T follicular helper cell (primary cell): ENCODE results near the gene ACE.
A peak's percentile ranks its signal among the peaks of the same experiment; 100 is the strongest.

Experiments
- DNase-seq: peaks from one replicate; pipeline ENCODE4 v3.0.0-alpha.2; 2020; ENCODE audit warnings: low read depth
- total RNA-seq, 2 experiments: gene quantifications; one replicate each; lab custom pipeline; 2026; lab: John Stamatoyannopoulos, UW

The ACE gene
- total RNA-seq = 0.13 to 3.1 reads per million in 2 experiments

- peak; percentile 20 for DNase-seq
Observed at GRCh38 chr17:63476854-63477479, at the start of gene ACE. TSS of gene ACE (plus strand) at chr17:63477061. CDS start at chr17:63477095, 34 bp downstream.

DNA sequence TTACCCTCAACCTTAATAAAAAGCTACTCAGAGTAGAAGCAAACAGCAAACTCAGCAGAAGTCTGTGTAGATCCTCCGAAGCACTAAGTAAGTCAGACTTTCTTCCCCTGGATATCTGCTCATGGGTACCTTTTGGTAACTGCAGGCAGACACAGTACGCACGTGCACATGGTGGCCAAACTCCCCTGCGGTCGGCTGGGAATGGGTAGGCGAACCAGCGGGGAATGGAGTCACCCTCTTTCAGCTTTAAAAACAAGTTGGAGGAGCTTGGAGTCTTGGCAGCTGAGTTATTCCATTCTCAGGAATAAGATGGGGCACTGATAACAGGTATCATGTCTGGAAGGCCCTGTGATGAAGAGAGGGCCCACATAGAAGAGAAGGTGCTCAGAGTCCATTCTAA, 47.1 kb upstream of the ACE start:
- no peak for DNase-seq

DNA sequence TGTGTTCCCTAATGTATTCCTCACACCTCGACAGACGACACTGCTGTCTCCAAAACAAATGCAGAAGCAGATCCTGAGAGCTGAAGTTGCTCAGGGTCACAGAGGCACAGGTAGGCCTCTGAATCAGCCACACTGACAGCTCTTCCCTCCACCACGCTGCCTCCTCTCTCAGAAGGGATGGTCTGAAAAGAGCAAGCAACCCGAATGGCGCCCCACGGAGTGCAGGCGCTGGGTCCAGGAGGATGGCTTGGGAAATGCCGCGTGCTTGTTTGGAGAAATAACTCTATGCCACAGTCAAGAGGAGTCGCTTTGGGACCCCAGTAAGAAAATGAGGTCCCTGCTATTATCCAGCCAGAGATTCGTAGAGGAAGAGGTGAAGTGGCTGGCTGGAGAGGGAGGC, 46.6 kb upstream of the ACE start:
- DNase-seq = no peak

GRCh38 chr17:63431618-63431938, 45.3 kb upstream of the ACE start:
- no peak for DNase-seq

- DNase-seq = no peak
Observed at GRCh38 chr17:63431939-63432804, 44.7 kb upstream of the ACE start.

- DNase-seq = no peak
Observed at GRCh38 chr17:63433746-63434591, 42.9 kb upstream of the ACE start.

GRCh38 chr17:63434951-63435571, 41.8 kb upstream of the ACE start:
- peak; percentile 33 for DNase-seq

DNA sequence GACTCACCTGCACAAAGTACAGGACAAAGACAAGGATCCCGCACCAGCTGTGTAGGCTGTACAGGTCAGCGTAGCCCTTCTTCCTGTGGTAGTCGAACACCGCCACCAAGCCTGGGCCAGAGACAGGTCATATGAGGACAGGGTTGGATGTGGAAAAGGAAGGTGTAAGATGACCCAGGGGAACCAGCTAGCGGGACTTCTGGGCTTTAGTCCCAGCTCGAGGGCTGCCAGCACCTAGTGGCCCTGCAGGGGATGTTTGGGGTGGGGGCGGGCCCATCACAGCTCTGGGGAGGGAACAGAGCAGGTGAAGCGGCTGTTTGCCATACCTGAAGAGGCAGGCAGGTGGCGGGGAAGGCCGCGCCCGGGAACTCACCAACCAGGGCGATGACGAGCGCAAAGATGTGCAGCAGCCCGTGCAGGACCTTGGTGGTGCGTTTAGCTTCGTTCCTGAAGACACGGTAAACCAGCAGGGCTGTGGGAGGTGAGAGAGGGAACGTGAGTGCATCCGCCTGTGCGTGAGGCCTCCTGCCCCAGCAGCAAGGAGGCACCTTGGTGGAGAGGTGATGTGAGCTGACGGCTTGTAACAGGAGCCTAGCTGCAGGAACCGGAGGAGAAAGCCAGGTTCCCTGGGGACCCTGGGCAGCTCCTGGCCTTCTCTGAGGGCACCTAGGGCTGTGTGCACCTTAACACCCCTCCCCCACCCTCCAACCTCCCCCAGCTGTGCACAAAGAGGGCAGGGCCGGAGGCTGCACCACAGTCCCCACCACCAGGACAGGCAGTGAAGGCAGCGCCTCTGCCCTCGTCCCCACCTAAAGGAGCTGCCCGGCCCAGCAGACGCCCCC, 41.0 kb upstream of the ACE start:
- DNase-seq = no peak

GRCh38 chr17:63436523-63437110, 40.2 kb upstream of the ACE start:
- DNase-seq = no peak

DNA sequence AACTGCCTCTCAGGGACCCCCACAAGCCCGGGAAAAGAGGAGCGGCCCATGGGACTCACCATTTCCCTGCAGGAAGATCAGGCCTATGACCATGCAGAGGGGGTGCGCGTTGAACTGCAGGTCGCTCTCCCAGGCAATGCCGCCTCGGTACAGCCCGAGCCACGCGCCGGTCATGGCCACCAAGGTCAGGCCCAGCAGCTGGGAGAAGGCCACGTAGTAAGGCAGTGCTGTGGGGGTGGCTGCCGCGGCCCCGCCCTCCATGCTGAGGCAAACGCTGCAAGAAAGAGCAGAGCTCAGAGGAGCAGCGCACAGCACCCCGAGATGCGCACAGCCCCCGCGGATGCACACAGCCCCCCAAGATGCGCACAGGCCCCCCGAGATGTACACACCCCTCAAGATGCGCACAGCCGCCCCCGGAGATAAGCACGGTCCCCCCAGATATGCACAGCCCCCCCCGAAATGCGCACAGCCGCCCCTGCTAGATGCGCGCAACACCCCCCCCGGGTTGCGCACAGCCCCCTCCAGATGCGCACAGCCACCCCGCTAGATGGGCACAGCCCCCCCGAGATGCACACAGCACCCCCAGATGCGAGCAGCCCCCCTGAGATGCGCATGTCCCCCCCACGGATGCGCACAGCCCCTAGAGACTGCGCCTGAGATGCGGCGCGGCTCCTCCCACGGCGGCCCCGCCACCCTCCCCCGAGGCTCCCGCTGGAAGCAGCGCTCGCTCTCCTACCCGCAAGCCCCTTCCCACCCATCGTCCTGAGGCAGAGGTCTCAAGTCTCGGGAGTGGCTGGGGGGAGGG, 39.4 kb upstream of the ACE start:
- no peak for DNase-seq

GRCh38 chr17:63438092-63439051, 38.5 kb upstream of the ACE start:
- DNase-seq = no peak

DNA sequence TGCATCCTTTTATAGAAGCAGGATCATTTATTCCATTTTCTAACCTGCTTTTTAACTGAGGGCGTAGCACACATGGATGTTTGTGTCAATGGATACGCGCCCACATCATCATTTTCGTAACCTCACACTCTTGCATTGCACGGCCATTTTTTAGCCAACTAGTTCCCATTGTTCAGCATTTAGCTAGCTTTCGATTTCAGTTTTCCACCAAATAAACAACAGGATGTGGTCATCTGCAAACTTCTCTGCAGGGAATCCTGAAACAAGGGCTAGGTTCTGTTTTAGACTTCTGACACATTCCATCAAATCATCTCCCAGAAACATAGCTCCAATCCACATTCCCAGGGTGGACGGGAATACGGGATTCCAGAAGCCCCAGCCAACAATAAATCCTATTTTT, 37.2 kb upstream of the ACE start:
- DNase-seq = no peak

GRCh38 chr17:63440127-63440769, 36.6 kb upstream of the ACE start:
- DNase-seq = no peak

- DNase-seq = no peak
Observed at GRCh38 chr17:63440770-63441335, 36.0 kb upstream of the ACE start.

DNA sequence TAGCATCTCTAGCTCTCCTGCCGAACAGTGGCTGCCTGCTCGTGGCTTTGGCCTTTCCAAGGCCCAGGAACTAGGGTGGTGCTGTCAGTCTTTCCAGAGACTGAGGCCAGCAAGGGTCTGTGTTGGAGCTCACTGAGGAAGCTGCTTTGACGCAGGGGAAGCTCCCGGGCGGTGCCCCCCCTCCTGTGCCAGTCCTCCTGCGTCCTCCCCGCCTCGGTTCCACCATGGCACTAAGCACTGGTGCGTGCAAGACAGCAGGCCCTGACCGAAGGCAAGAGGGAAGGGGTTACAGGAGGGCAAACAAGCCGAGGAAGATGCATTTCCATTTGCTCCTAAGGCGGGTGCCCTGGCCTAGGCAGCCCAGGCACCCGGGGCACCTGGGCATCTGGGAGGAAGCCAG, 35.2 kb upstream of the ACE start:
- DNase-seq = no peak

DNA sequence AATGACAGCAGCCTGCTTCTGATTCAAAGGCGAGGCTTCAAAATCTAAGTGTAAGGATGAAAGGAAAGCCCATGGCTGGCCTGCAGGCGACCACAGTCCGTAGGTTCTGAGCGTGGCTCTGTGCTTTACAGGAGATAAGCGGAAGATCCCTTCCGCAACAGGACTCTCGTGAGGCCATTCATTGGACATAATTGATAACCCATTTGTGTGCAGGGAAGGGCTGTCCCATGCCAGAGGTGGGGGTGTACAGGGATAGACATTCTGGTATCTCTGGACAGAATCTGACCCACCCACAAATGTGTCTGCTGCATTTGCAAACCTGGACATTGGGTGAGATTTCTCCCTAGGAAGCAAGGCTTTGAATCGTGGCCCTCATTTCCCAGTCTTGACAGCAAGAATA, 34.8 kb upstream of the ACE start:
- no peak for DNase-seq

DNA sequence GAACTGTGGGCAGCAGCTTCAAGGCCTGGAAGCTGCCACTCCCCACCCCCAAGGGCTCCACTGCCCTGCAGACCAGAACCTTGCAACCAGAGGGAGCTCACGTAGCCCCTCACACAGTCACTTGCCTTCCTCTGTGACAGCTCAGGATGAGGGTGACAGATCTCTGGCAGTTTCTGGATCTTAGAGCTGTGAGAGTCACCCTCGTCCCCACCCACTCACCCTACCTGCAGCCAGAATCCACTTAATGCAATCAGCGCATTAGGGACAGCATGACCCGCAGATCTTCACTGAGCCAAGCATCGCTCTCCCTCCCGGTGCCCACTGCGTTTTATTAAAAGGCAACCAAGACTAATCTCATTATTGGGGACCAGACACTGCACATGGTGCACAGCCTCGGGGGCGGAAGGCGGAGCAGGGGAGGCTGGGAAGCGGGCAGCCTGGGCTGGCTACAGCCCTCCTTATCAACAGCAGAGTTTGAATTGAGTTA, 34.3 kb upstream of the ACE start:
- no peak for DNase-seq

GRCh38 chr17:63443053-63443452, 33.8 kb upstream of the ACE start:
- DNase-seq = no peak
